Parathyroid adenoma (tissue), 2 donors: ENCODE measurements around the gene UGT1A3.
"Not testable (repeated sequence)": the region's sequence is repeated elsewhere in the genome, so short reads cannot be mapped to it uniquely, and the experiment has no call there.

ENCODE experiments used
- H2AFZ ChIP-seq: fragments of 300-600 bp; sonication (generic); one replicate; pipeline ENCODE4 v1.7.0; 2017; ENCODE audit warnings: antibody characterized with exemption, mild to moderate bottlenecking
- H3K27ac ChIP-seq: fragments of 300-600 bp; sonication (generic); one replicate; pipeline ENCODE4 v1.7.0; 2017
- H3K27me3 ChIP-seq: fragments of 300-600 bp; sonication (generic); one replicate; pipeline ENCODE4 v1.7.0; 2017; ENCODE audit warnings: low read length; ENCODE audit not compliant: control insufficient read depth, insufficient read depth
- H3K36me3 ChIP-seq: fragments of 300-600 bp; sonication (generic); one replicate; pipeline ENCODE4 v1.7.0; 2017; ENCODE audit warnings: low read length; ENCODE audit not compliant: control insufficient read depth, insufficient read depth
- H3K4me1 ChIP-seq: fragments of 300-600 bp; sonication (generic); one replicate; pipeline ENCODE4 v1.7.0; 2017; ENCODE audit warnings: control low read depth
- H3K4me2 ChIP-seq: fragments of 300-600 bp; sonication (generic); one replicate; pipeline ENCODE4 v1.7.0; 2017; ENCODE audit warnings: low read length
- H3K4me3 ChIP-seq: fragments of 300-600 bp; sonication (generic); one replicate; pipeline ENCODE4 v1.7.0; 2017; ENCODE audit warnings: low read depth, low read length
- H3K79me2 ChIP-seq: fragments of 300-600 bp; sonication (generic); one replicate; pipeline ENCODE4 v1.7.0; 2017; ENCODE audit warnings: control low read depth
- H3K9ac ChIP-seq: fragments of 300-600 bp; sonication (generic); one replicate; pipeline ENCODE4 v1.7.0; 2017; ENCODE audit warnings: mild to moderate bottlenecking
- H3K9me3 ChIP-seq: fragments of 300-600 bp; sonication (generic); one replicate; pipeline ENCODE4 v1.7.0; 2017; ENCODE audit warnings: low read length; ENCODE audit not compliant: control insufficient read depth
- CTCF ChIP-seq: fragments of 300-600 bp; sonication (generic); IDR thresholded peaks from one replicate; pipeline ENCODE4 v1.7.0; 2017; ENCODE audit warnings: antibody characterized with exemption, mild to moderate bottlenecking
- donor health status: primary hyperparathyroidism.

The UGT1A3 gene

GRCh38 chr2:233740870-233741269 lies 12.0 kb downstream of the UGT1A3 start:
- Histone ChIP-seq H3K4me2 (no peak overlapping the region), H3K9me3 (no peaks in the 10 kb centered on the region), H3K9ac (no peak overlapping the region), H2AFZ (no peak overlapping the region), H3K4me1 (no peaks in the 10 kb centered on the region), H3K79me2 (no peaks in the 10 kb centered on the region), H3K4me3 (no peak overlapping the region), H3K36me3 (no peaks in the 10 kb centered on the region), H3K27ac (no peak overlapping the region), H3K27me3 (no peaks in the 10 kb centered on the region)
- TF ChIP-seq CTCF, result no peak

GRCh38 chr2:233743464-233744259 lies 14.8 kb downstream of the UGT1A3 start:
- no peak overlapping the region for H2AFZ ChIP-seq
- H3K79me2 ChIP-seq, result no peaks in the 10 kb centered on the region
- H3K27me3 ChIP-seq, result no peaks in the 10 kb centered on the region
- no peak overlapping the region for H3K27ac ChIP-seq
- no peaks in the 10 kb centered on the region for H3K36me3 ChIP-seq
- no peak overlapping the region for H3K4me2 ChIP-seq
- H3K4me1 ChIP-seq, result no peaks in the 10 kb centered on the region
- H3K9ac ChIP-seq, result no peak overlapping the region
- H3K9me3 ChIP-seq, result no peaks in the 10 kb centered on the region
- no peak for TF ChIP-seq CTCF
- no peak overlapping the region for H3K4me3 ChIP-seq

- Histone ChIP-seq H3K27ac (no peak overlapping the region), H3K4me1 (no peaks in the 10 kb centered on the region), H3K9me3 (no peaks in the 10 kb centered on the region), H2AFZ (no peak overlapping the region), H3K79me2 (no peaks in the 10 kb centered on the region), H3K4me3 (no peak overlapping the region), H3K27me3 (no peaks in the 10 kb centered on the region), H3K4me2 (no peak overlapping the region), H3K36me3 (no peaks in the 10 kb centered on the region), H3K9ac (no peak overlapping the region)
- no peak for TF ChIP-seq CTCF
Observed at GRCh38 chr2:233745073-233745755, 16.4 kb downstream of the UGT1A3 start.

GRCh38 chr2:233745838-233746237 lies 17.0 kb downstream of the UGT1A3 start:
- not testable (repeated sequence) for H3K27me3 ChIP-seq, H3K36me3 ChIP-seq, H3K27ac ChIP-seq, H2AFZ ChIP-seq, H3K9me3 ChIP-seq, H3K4me3 ChIP-seq, H3K79me2 ChIP-seq, H3K4me1 ChIP-seq, H3K4me2 ChIP-seq, H3K9ac ChIP-seq

GRCh38 chr2:233746475-233747282 lies 17.8 kb downstream of the UGT1A3 start:
- no peak overlapping the region for H3K27ac ChIP-seq
- no peaks in the 10 kb centered on the region for H3K79me2 ChIP-seq
- no peaks in the 10 kb centered on the region for H3K9me3 ChIP-seq
- H3K9ac ChIP-seq, result no peak overlapping the region
- H3K36me3 ChIP-seq, result no peaks in the 10 kb centered on the region
- H3K4me2 ChIP-seq, result no peak overlapping the region
- H3K4me1 ChIP-seq, result no peaks in the 10 kb centered on the region
- H3K4me3 ChIP-seq, result no peak overlapping the region
- no peak for TF ChIP-seq CTCF
- no peak overlapping the region for H2AFZ ChIP-seq
- H3K27me3 ChIP-seq, result no peaks in the 10 kb centered on the region
